ENCODE results near the gene IGFBP4. TPM values are rescaled to one million over a fixed set of nuclear protein-coding genes. Genes with fewer than 3 reads are reported as not detected.
"Not testable (repeated sequence)": the region's sequence is repeated elsewhere in the genome, so short reads cannot be mapped to it uniquely, and the experiment has no call there.

The IGFBP4 gene
- total RNA-seq, 2 donors from 2014 or later = 132 to 154 TPM

GRCh38 chr17:40407460-40407859 is 35.8 kb upstream of the IGFBP4 start:
- intact Hi-C loops (cut with DNase I) = no loop called here
- H3K27me3 ChIP-seq (replicated peaks; ENCODE audit: insufficient read depth) = no peaks in the 10 kb centered on the region
- H3K36me3 ChIP-seq = no peaks in the 10 kb centered on the region
- H3K4me3 ChIP-seq = no peak overlapping the region
- H3K4me1 ChIP-seq (replicated peaks) = no peaks in the 10 kb centered on the region
- no peaks in the 10 kb centered on the region for H3K9me3 ChIP-seq
- H3K27ac ChIP-seq = no peak overlapping the region
- DNase-seq (ENCODE audit: low spot score) = no peak
- 96% methylated on average over 3 of the region's 3 CpGs for WGBS
- no peak for TF ChIP-seq POLR2A (IDR thresholded peaks at IDR 0.05)

GRCh38 chr17:40409540-40409939 is 33.7 kb upstream of the IGFBP4 start:
- H3K4me1 ChIP-seq (replicated peaks); H3K36me3 ChIP-seq; H3K9me3 ChIP-seq; DNase-seq (ENCODE audit: low spot score); H3K27ac ChIP-seq; H3K4me3 ChIP-seq; intact Hi-C loops (cut with DNase I); H3K27me3 ChIP-seq (replicated peaks; ENCODE audit: insufficient read depth): not testable (repeated sequence)
- 96% methylated on average over 4 of the region's 4 CpGs for WGBS

GRCh38 chr17:40410082-40410481 is 33.2 kb upstream of the IGFBP4 start:
- Histone ChIP-seq H3K27me3 (replicated peaks; ENCODE audit: insufficient read depth) (no peaks in the 10 kb centered on the region), H3K9me3 (no peaks in the 10 kb centered on the region), H3K36me3 (no peaks in the 10 kb centered on the region), H3K4me1 (replicated peaks) (no peaks in the 10 kb centered on the region), H3K27ac (no peak overlapping the region), H3K4me3 (no peak overlapping the region)
- DNase-seq (ENCODE audit: low spot score) = no peak
- TF ChIP-seq POLR2A (IDR thresholded peaks at IDR 0.05) (no peak), POLR2AphosphoS5 (IDR thresholded peaks at IDR 0.05) (no peak), CTCF (IDR thresholded peaks at IDR 0.05) (no peak)
- intact Hi-C loops (cut with DNase I) = loop anchor here (10.0 kb wide), 1 partner anchor 95 kb away; no protein-coding TSS in a partner anchor
- 78% methylated on average over 1 of the region's 1 CpG for WGBS

- no peak for DNase-seq (ENCODE audit: low spot score)
- TF ChIP-seq POLR2AphosphoS5 (IDR thresholded peaks at IDR 0.05) (no peak), CTCF (IDR thresholded peaks at IDR 0.05) (no peak), POLR2A (IDR thresholded peaks at IDR 0.05) (no peak)
- H3K9me3 ChIP-seq = no peaks in the 10 kb centered on the region
- no peaks in the 10 kb centered on the region for H3K27me3 ChIP-seq (replicated peaks; ENCODE audit: insufficient read depth)
- intact Hi-C loops (cut with DNase I) = loop anchor here (10.0 kb wide), 1 partner anchor 97 kb away; no protein-coding TSS in a partner anchor
- H3K36me3 ChIP-seq = no peaks in the 10 kb centered on the region
- no peak overlapping the region for H3K27ac ChIP-seq
- 92% methylated on average over 4 of the region's 4 CpGs for WGBS
- H3K4me1 ChIP-seq (replicated peaks) = no peaks in the 10 kb centered on the region
- no peak overlapping the region for H3K4me3 ChIP-seq
Measured at GRCh38 chr17:40411821-40412220, 31.4 kb upstream of the IGFBP4 start.

GRCh38 chr17:40412880-40413279 is 30.4 kb upstream of the IGFBP4 start:
- Histone ChIP-seq H3K9me3 (no peaks in the 10 kb centered on the region), H3K27me3 (replicated peaks; ENCODE audit: insufficient read depth) (no peaks in the 10 kb centered on the region), H3K4me3 (no peak overlapping the region), H3K4me1 (replicated peaks) (no peaks in the 10 kb centered on the region), H3K27ac (no peak overlapping the region), H3K36me3 (no peaks in the 10 kb centered on the region)
- DNase-seq (ENCODE audit: low spot score) = no peak
- intact Hi-C loops (cut with DNase I) = loop anchor here (10.0 kb wide), 1 partner anchor 98 kb away; no protein-coding TSS in a partner anchor
- no peak for TF ChIP-seq POLR2A (IDR thresholded peaks at IDR 0.05)
- TF ChIP-seq POLR2AphosphoS5 (IDR thresholded peaks at IDR 0.05) = no peak
- TF ChIP-seq CTCF (IDR thresholded peaks at IDR 0.05) = no peak

GRCh38 chr17:40414312-40414711 is 28.9 kb upstream of the IGFBP4 start:
- H3K36me3 ChIP-seq; H3K27me3 ChIP-seq (replicated peaks; ENCODE audit: insufficient read depth); H3K4me3 ChIP-seq; H3K27ac ChIP-seq; H3K4me1 ChIP-seq (replicated peaks); H3K9me3 ChIP-seq; DNase-seq (ENCODE audit: low spot score): not testable (repeated sequence)
- intact Hi-C loops (cut with DNase I) = loop anchor here (10.0 kb wide), 1 partner anchor 100 kb away; no protein-coding TSS in a partner anchor
- WGBS = 87% methylated on average over 4 of the region's 4 CpGs
